ENCODE results near the gene SLC34A1. TPM values are rescaled to one million over a fixed set of nuclear protein-coding genes. Genes with fewer than 3 reads are reported as not detected.

Gene SLC34A1
- total RNA-seq, 1 donor from 2014 or later: not detected

DNA sequence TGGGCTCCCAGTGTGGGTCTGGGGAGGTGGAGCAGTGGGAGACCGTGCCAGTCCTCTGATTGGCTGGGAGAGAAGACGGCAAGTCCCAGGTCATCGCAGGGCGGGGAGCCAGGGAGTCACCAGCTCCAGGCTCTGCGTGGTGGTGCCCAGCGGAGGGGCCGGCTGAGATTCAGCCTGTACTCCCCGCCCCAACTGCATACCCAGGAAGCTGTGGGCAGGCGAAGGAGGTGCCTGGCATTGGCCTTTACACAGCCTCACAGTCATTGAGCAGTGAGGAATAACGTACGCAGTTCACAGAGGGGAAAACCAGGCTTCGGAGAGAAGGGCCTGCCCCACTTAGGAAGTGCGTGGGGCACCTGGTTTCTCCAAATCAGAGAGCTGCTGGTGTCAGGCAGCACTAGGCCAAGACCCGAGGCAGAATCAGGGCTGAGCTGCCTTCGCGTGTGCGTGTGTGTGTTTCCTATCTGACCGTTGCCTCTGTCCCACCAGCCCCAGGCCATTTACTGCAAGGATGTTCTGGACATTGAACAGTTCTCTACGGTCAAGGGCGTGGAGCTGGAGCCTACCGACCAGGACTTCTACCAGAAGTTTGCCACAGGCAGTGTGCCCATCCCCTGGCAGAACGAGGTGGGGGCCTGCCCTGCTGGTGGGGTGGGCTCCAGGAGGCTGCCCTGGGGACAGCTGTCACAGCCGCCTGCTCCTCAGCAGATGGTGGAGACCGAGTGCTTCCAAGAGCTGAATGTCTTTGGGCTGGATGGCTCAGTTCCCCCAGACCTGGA, 56.2 kb downstream of the SLC34A1 start:
- FAIRE-seq (no peak), DNase-seq (ENCODE audit: low spot score in 2 of 2) (no peak)

DNA sequence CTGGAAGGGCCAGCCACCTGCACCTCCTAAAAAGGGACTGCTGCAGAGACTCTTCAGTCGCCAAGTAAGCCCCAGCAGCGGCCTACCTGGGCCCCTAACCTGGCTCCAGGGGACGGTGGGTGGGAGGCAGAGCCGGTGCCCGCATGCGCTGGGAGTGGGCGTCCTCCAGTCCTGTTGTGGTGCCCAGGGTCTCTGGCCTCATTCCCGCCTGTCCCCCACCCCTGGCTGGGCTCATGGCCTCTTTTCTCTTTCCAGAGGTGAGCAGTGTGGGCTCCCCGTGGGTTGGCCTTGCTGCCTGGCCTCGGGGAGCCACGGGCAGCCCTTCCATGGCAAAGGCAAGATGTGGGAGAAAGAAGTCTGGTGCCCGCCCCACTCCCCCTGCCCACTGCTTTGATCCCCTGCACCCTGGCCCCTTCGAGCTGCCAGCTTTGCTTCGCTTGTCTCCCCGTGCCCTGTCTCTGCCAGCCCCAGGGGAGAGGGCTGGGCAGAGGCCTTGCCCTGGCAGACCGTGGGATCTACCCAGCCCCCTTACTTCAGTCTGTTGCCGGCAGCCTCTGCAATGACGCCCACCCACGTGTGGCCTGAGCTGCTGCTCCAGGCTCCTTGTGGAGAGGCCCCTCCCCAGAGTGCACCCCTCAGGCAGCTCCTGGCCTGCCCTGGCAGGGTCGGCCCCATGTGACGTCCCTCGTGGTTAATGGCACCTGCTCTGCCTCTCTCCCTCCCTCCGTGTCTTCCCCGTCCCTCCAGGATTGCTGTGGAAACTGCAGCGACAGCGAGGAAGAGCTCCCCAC, 57.0 kb downstream of the SLC34A1 start:
- no peak for DNase-seq (ENCODE audit: low spot score in 2 of 2)
- no peak for FAIRE-seq

DNA sequence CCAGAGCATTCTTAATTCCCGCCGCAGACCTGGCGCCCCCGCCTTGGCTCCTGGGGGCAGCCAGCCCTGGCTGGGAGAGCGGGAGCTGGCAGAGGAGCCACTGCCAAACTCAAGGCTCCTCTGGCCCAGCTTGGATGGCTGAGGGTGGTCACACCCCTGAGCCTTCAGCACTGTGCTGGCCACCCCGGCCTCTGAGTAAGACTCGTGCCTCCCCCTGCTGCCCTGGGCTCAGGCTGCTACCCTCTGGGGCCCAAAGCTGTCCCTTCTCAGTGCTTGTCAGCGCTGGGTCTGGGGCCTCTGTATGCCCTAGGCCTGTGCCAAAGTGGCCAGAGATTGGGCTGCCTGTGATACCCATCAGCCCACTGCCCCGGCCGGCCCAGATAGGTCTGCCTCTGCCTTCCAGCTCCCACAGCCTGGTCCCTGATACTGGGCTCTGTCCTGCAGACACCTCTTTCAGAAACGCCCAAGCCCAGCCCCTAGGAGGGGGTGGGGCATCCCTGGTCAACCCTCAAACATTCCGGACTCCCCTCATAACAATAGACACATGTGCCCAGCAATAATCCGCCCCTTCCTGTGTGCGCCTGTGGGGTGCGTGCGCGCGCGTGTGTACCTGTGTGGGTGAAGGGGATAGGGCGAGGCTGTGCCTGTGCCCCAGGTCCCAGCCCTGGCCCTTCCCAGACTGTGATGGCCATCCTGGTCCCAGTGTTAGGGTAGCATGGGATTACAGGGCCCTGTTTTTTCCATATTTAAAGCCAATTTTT, 58.0 kb downstream of the SLC34A1 start:
- FAIRE-seq (no peak), DNase-seq (ENCODE audit: low spot score in 2 of 2) (no peak)

DNA sequence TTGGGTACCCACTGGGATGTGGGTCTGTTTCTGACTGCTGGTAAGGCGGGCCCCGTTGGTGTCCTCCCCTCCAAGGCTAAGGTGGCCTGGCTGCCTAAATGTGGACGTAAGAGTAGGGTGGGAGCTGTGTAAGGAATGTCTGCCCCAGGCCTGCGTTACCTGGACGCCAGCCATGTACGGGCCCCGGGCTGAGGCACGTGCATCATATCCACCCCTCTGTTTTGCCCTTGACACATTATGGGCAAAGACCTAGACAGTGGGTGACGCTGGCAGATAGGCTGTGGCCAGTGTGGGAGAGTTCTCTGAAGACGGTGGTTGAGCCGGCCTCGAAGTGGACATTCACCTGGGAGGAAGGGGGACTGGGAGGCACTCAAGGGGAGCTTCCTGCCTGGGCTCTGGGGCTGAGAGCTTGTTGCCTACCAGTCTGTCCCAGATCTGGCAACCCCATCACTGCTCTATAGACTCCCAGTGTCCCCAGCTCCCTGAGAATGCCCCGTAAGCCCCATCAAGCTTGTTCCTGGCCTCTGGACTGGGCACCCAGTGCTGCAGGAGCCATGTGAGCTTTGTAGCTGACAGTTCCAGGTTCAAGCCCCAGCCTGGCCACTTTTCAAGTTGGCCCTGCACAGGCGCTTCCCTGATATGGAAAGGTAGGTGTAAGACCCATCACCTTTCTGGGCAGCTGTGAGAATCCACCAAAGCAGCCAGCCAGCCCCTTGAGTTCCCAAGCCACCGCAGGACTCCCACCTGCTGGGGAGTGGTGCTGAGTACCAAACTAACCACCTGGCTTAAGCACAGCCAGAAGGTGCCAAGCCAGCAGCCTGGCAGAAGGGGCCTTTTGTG, 59.1 kb downstream of the SLC34A1 start:
- FAIRE-seq (no peak), DNase-seq (ENCODE audit: low spot score in 2 of 2) (no peak)

DNA sequence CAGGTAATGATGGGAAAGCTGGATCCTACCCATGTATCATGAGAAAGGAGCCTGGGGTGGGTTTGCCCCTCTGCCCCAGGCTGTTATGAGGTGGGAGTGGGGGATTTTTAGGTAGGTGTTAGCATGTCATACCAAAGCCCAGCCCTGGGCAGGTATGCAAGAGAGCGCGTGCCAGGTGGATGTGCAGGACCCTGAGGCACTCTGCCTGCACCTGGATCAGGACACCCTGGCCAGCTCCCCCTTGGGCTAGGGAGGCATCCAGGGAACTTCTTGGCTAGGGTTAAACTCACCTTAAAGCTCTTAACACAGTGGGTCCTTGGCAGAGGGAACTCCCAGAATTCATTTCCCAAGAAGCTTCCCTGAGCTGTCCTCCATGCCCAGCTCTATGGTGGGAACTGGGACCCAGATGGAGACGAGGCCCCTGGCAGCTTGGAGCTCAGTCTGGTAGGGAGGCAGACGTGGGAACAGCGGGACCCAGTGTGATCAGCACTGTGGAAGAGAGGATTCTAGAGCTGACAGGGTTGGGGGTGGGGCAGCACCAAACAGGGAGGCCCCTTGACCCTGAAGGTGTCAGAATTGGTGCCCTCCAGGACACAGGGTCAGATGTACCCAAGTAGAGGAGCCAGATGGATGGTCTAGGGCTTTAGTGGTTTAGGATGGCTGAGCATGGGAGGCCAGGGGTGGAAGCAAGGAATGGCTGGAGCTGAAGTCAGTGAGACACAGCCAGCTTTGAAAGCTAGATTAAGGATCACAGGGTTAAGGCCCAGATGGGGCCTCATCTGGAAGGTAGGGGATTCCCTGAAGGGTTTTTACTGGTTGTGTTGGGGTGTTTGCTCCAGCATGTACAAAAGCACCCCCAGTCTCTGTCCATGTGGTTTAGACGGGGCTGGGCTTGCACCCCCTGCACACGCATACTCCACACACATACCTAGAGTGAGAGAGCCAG, 60.1 kb downstream of the SLC34A1 start:
- DNase-seq (ENCODE audit: low spot score in 2 of 2): no peak
- no peak for FAIRE-seq

DNA sequence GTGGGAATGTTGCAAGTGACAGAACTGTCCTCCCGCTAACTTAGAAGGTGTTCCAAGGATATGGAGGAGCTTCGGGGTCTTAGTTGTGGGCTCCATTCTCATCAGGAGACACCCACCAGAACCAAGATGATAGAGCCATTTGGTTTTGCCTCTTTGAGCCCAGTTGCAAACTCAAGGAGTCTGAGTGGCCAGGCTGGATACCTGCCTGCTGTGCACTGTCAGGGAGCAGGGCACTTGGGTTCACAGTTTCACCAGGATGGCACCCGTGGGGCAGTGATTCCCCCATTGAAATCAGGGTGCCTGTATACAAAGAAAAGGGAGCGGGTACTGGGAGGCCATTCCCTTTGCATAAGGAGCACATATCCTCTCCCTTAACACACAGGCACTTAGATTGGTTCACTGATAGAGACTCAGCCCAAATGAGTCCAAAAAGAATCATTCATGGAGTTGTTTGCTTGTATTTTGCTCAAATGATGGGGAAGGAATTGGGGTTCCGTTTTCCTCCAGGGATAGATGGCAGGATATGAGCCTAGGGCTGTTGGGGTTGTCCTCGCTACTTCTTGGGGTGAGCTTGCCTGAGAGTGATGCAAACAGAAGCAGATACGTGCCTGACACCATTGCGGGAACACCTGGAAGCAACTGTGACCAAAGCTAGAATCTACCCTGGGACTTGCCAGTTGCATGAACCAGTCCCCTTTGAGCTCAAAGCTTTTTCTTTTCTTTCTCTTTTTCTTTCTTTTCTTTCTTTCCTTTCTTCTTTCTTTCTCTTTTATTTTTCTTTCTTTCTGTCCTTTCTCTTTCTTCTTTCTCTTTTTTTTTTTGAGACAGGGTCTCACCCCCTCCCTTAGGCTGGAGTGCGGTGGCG, 61.0 kb downstream of the SLC34A1 start:
- FAIRE-seq (no peak), DNase-seq (ENCODE audit: low spot score in 2 of 2) (no peak)

DNA sequence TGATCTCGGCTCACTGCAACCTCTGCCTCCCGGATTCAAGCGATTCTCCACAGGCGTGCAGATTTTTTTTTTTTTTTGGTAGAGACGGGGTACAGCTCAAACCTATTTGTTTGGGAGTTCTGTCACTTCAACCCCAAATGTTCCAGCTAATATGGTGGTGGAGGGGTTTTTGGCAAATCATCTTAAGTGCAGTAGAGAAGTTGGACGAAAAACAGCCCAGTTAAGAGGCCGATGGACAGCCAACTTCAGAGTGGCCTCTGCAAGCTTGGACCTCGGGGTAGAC, 61.6 kb downstream of the SLC34A1 start:
- DNase-seq (ENCODE audit: low spot score in 2 of 2) (no peak), FAIRE-seq (no peak)

DNA sequence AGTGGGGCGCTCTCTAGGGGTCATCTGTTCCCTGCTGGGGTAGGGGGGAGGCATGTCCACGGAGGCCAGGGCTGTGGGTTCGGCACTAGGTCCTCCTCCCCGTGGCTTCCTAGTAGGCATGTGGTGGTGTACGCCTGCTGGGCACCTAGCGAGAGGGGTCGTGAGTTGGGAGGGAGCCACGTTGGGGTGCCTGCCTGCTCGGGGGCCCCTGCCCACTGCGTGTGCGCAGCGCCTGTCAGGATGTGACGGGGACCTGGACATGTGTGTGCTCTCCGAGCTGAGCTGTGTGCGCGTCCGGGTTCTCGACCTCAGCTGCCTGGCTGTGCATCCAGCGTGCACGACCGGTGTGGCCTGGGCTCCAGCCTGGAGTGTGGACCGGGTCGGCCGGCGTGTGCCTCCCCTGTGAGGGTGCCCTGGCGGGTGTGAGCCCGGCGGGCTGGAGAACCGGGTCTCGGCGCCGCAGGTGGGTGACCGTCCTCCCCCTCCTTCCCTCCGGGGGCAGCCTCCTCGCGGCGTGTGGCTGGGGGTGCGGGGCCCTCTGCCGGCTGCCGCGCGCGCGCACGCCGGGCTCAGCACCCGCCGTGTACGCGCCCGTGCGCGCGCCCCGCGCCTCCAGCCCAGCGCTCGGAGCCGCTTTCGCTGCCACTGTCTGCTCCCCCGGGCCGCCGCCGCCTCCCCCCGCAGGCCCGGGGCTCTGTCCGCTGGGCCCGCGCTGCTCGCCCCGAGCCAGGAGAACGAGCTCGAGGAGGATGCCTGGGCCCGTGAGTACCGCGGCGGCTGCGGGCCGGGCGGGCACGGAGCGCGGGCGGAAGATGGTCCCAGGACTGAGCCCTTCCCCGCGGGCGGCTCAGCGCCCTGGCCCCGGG, 62.2 kb downstream of the SLC34A1 start, which contains the start of gene PRR7:
Gene PRR7, plus strand, starts transcription at position 615 of the 866 bp plus-strand sequence. CDS start 8,254 bp downstream, outside the sequence.
- peak; percentile 90 to 91 for DNase-seq (ENCODE audit: low spot score in 2 of 2)
- FAIRE-seq: no peak

DNA sequence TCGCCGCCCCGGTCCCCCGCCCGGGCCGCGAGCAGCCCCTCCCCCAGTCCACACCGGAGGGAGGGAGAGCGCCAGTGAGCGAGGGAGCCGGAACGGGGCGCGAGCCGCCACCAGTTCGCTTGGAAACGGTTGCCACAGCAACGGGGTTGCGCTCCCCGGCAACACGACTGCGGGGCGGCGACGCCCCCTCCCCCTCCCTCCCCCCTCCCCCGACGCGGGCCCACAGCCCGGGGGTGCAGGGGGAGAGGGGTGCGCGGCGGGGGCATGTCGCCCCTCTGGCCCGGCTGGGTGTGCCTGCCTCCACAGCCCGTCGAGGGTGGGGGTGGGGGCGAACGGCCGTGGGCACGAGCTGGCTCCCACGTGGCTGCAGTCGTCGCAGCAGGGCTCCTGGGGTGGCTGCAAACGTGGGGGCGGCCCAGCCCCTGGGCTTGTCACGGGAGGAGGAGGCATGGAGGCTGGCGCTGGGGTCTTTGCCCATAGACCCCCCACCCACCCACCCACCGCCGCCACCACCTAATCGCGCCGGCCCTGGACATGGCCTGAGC, 62.9 kb downstream of the SLC34A1 start:
- DNase-seq (ENCODE audit: low spot score in 2 of 2) (peak; percentile 85 to 91), FAIRE-seq (no peak)

DNA sequence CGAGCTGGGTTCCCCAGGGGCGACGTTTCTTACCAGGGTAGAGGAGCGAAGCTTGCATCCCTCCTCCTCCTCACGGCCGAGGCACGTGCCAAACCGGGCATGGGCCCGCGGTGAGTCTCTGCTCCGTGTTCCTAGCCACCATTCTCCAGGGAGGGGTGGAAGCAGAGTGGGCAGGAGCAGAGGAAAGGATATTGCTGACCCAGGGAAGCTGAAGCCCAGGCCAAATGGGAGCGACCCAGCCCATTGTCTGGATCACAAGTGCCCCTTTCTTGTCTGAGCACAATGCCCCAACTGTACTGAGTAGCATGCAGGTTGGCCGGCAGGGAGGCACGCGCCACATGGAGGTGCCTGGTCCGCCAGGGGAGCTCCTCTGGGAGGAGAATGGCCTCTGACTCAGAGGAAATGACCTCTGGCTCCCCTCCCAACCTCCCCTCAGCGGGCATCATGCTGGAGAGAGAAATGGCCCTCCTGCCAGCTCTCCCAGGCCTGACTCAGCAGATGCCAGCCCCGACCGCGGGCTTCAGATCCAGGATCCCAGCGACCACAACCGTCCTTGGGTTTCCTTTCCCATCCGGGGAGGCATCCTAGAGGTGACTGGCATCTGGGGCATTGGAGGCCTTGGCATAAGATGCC, 63.5 kb downstream of the SLC34A1 start:
- no peak for FAIRE-seq

More for the DNA sequence above, 63.5 kb downstream of the SLC34A1 start:
- peak; percentile 86 to 87 for DNase-seq (ENCODE audit: low spot score in 2 of 2)

Other genes with a start within 250 kb of the SLC34A1 start
- 14.3 TPM for gene RAB24, start 80.7 kb upstream of the SLC34A1 start, total RNA-seq
- 42.4 TPM for gene PRELID1, start 80.6 kb upstream of the SLC34A1 start, total RNA-seq
- gene MXD3, start 72.5 kb upstream of the SLC34A1 start, total RNA-seq: 3.7 TPM
- gene LMAN2, start 32.8 kb upstream of the SLC34A1 start, total RNA-seq: 88.9 TPM
- gene RGS14, start 26.5 kb upstream of the SLC34A1 start, total RNA-seq: 7.7 TPM
- 0.82 TPM for gene PFN3, start 16.2 kb downstream of the SLC34A1 start, total RNA-seq
- gene F12, start 25.1 kb downstream of the SLC34A1 start, total RNA-seq: 2.4 TPM
- gene GRK6, start 42.2 kb downstream of the SLC34A1 start, total RNA-seq: 25.7 TPM
- gene PRR7, start 62.4 kb downstream of the SLC34A1 start, total RNA-seq: 12.2 TPM
- 187 TPM for gene DBN1, start 89.2 kb downstream of the SLC34A1 start, total RNA-seq
- 6.5 TPM for gene PDLIM7, start 113.2 kb downstream of the SLC34A1 start, total RNA-seq
- gene DOK3, start 125.4 kb downstream of the SLC34A1 start, total RNA-seq: 3.3 TPM
- gene DDX41, start 132.5 kb downstream of the SLC34A1 start, total RNA-seq: 77.0 TPM
- gene FAM193B, start 170.1 kb downstream of the SLC34A1 start, total RNA-seq: 26.1 TPM
- gene TMED9, start 207.8 kb downstream of the SLC34A1 start, total RNA-seq: 28.1 TPM
- 13.5 TPM for gene B4GALT7, start 215.7 kb downstream of the SLC34A1 start, total RNA-seq